Limb (tissue), 2 donors: ENCODE results near the gene MRPL53.
A peak's percentile ranks its signal among the peaks of the same experiment; 100 is the strongest.

Source experiments
- DNase-seq, 2 donors: peaks; one replicate each; pipeline ENCODE4 v3.0.0-alpha.2; 2016; ENCODE audit errors: extremely low spot score in 2 of 2

The MRPL53 gene

GRCh38 chr2:74472086-74472944 lies at the start of gene MRPL53:
Gene MRPL53 (minus strand): TSS chr2:74472680. CDS start chr2:74472660, 20 bp downstream.
- peak; percentile 92 to 96 for DNase-seq

GRCh38 chr2:74516650-74517049 lies 44.2 kb upstream of the MRPL53 start:
- DNase-seq = no peak

GRCh38 chr2:74515981-74516633 lies 43.6 kb upstream of the MRPL53 start:
- peak; percentile 67 to 87 for DNase-seq

- DNase-seq = no peak
Measured at GRCh38 chr2:74515271-74515980, 42.9 kb upstream of the MRPL53 start.

- peak in 1 of 2 donors; percentile 58 for DNase-seq
Measured at GRCh38 chr2:74514368-74515270, 42.1 kb upstream of the MRPL53 start, which contains the start of gene TLX2. Gene TLX2 (plus strand): TSS chr2:74514450. CDS start chr2:74514807, 357 bp downstream.

DNA sequence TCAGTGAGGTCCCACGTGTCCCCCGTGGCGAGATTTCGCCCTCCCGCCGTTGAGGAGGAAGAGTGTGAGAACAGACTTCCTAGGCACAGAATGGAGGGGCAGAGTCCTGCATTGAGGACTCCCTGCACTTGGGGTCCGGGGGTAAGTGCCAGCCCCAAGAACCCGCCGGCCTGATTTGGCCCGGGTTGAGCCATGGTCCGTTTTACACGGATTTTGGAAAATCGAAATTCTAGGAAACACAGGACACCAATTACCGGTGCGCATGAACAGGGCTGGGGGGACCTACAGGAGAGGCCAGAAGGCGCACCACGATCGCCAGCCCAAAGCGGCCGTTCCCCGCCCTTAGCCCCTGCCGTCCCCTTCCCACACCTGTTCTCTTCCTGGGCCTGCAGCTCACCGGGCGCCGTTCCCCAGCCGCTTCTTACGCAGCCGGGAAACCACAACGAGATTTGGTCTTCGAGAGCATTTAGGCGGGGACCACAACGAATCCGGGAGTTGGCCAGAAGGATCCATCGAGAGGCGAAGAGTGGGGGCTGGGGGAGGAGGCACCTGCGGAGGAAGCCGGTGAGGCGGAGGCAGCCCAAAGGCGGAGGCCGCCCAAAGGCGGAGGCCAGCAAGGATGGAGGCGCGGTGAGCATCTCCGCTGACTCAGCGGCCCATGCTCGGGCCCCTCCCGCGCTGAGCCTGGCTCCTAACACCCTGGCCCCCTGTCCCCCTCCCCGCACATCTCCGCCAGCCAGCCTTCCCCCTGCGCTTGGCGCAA lies 41.3 kb upstream of the MRPL53 start:
- peak in 1 of 2 donors; percentile 59 for DNase-seq

- DNase-seq = no peak
Measured at GRCh38 chr2:74512744-74513604, 40.5 kb upstream of the MRPL53 start.

DNA sequence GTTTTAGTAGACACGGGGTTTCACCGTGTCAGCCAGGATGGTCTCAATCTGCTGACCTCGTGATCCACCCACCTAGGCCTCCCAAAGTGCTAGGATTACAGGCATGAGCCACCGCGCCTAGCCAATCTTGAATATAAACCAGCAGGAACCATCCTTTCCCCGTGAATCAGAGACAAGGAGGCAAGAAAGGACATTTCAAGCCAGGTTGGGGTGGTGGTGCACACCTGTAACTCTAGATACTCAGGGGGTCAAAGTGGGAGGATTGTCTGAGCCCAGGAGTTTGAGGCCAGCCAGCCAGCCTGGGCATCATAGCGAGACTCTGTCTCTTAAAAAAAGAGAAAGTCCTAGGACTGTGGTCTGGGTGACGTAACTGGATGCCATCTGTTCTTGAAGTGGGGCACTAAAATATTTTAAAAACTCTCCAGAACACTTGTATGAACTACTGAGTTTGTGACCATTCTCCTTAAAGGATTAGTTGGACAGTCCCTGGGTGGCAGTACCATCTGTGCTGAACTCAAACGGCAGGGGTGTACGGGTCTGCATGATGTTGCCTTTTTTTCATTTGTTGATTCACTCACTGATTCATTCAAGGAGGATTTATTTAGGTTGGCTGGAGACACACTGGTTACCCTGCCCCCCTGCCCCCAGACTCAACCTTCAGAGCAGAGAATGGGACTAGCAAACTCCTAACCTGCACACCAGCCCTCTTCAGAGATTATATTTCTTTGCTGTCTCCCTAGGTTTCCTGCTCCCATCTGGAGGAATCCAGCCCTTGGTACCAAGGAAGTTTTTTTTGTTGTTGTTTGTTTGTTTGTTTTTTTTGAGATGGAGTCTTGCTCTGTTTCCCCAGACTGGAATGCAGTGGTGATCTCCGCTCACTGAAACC lies 38.9 kb upstream of the MRPL53 start:
- DNase-seq = no peak

DNA sequence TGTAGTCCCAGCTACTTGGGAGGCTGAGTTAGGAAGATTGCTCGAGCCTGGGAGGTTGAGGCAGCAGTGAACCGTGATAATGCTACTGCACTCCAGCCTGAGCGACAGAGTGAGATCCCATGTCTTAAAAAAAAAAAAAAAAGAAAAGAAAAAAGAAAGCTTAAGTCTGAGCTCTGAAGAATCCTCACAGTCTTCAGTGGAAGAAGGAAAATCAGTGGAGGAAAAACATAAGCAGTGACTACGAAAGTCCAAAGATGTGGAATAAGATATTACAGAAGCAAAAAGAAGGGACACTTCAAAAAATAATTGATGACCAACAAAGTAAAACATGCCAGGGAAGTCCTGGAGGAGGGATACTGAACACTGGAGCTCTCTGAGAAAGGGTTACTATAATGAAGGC lies 37.8 kb upstream of the MRPL53 start:
- no peak for DNase-seq

GRCh38 chr2:74507926-74508520 lies 35.5 kb upstream of the MRPL53 start:
- peak in 1 of 2 donors; percentile 73 for DNase-seq

- peak; percentile 98 to 99 for DNase-seq
Measured at GRCh38 chr2:74507145-74507925, 34.9 kb upstream of the MRPL53 start, which contains the start of gene PCGF1. Gene PCGF1 (minus strand): TSS chr2:74507695. CDS start chr2:74507668, 27 bp downstream.

DNA sequence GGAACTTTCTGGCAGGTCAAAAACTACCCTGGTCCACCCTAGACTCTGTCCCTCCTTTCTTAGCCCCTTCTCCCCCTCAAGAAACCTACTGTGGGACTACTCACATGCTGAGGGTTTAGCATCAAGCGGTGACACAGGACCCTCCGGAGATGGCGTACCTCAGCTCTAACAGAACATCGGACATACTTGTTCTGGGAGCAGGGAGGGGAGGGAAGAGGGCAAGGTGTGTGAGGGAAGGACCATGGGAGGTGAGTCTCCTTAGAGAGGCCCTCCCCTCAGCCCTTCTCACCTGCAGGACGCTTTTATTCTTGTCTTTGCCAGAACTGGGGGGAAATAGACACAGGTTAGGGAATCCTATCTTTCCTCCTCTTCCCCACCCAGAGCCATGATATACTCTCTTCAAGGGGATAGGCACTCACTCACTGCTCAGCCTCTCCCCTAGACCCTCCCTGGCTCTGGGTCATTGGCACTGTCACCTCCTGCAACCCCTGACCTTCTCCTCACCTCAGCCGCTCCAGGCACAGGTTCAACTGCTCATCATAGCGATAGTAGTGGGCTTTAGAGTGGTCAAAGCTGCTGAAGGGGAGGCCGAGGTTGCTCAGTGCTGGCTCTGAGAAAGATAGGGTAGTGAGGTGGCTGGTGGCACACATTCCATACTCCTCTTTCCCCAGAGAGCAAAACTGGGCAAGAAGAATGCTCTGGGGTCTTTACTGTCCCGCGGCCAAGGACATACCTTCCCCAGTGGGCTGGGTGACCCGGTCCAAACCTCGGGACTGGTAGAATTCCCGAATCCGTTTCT lies 33.2 kb upstream of the MRPL53 start:
- DNase-seq = no peak

GRCh38 chr2:74504591-74504990 lies 32.1 kb upstream of the MRPL53 start:
- no peak for DNase-seq

DNA sequence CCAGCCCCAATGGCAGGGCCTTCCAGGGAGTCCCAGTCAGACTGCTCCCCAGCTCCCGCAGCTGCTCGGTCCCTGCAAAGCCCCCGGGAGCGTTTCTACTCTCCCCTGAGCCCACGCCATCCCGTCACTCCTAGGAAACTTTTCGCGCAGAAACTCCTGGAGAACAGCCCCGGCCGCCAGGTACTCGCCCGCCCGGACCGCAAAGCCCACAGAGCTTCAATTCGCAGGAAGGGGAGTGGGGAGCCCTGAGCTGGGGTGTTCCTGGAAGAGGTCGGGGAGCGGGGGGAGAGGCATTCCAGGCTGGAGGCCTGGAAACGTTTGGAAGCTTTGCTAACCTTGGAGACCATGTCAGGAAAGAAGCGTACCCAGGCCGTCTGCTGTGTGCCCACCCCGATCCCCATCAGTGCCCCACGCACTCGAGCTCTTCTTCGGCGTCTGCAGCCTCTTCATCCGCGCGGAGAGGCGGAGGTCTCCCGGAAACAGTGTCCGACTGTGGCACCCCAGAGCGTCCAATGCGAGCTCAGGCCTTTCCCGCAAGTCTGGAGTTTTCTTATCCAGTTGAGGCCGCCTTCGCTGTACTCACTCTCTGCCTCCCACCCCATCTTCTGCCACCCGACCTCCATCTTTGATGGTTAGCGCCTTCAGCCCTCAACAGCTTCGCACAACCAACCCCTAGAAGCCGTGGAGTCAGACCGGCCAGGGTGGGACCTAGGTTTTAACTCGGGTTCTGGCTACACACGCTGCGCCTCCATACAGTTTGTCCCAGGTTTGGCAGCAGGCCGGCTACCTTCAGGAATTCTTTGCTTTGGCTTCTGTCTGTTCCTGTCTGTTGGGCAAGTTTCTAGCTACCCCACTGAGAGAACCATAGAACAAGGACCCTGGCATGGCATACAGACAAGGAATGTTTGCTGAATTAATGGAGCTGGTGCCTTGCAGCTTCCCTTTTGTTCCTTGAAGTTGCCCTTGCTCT lies 31.3 kb upstream of the MRPL53 start:
- no peak for DNase-seq
